ENCODE data around the gene ELMO3. TPM values are rescaled to one million over a fixed set of nuclear protein-coding genes. Genes with fewer than 3 reads are reported as not detected.

Gene ELMO3
- total RNA-seq, 1 donor from 2014 or later, result not detected

GRCh38 chr16:67165121-67166078, 33.5 kb upstream of the ELMO3 start:
- Histone ChIP-seq H3K36me3 (no peaks in the 10 kb centered on the region), H3K27ac (peak overlapping the region; percentile 77 to 79), H3K4me3 (peak overlapping the region; percentile 50 to 57), H3K27me3 (no peaks in the 10 kb centered on the region), H3K9me3 (no peaks in the 10 kb centered on the region), H3K4me1 (peaks cover 29 to 53% of the 10 kb centered on the region in 2 donors)
- intact Hi-C loops (cut with DNase I), result no loop called here
- TF ChIP-seq, protein P1, sequence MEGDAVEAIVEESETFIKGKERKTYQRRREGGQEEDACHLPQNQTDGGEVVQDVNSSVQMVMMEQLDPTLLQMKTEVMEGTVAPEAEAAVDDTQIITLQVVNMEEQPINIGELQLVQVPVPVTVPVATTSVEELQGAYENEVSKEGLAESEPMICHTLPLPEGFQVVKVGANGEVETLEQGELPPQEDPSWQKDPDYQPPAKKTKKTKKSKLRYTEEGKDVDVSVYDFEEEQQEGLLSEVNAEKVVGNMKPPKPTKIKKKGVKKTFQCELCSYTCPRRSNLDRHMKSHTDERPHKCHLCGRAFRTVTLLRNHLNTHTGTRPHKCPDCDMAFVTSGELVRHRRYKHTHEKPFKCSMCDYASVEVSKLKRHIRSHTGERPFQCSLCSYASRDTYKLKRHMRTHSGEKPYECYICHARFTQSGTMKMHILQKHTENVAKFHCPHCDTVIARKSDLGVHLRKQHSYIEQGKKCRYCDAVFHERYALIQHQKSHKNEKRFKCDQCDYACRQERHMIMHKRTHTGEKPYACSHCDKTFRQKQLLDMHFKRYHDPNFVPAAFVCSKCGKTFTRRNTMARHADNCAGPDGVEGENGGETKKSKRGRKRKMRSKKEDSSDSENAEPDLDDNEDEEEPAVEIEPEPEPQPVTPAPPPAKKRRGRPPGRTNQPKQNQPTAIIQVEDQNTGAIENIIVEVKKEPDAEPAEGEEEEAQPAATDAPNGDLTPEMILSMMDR (IDR thresholded peaks at IDR 0.05), result no peak
- DNase-seq (ENCODE audit: low spot score in 2 of 2), result no peak

DNA sequence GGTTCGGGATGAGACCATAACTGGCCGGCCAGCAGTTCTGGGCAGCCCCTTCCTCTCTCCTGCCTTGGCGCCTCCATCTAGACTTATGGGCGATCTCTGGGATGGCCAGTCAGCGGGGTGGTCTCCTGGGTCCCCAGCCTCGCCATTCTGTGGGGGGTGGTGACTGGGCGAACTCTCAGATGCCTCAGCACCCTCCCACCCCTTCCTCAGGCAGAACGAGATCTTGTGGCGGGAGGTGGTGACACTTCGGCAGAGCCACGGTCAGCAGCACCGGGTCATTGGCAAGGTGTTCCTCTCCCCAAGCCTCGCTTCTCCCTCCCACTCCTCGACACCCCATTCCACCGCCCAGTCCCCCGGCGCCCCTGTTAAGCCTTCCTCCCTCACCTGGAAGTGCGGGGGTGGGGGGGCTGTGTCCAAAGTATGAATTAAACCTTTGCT, 32.8 kb upstream of the ELMO3 start:
- Histone ChIP-seq H3K4me3 (no peak overlapping the region), H3K4me1 (peaks cover 29 to 51% of the 10 kb centered on the region in 2 donors), H3K36me3 (no peaks in the 10 kb centered on the region), H3K9me3 (no peaks in the 10 kb centered on the region), H3K27me3 (no peaks in the 10 kb centered on the region), H3K27ac (no peak overlapping the region)
- TF ChIP-seq, protein P1 (IDR thresholded peaks at IDR 0.05), result no peak
- no peak for DNase-seq (ENCODE audit: low spot score in 2 of 2)
- intact Hi-C loops (cut with DNase I), result no loop called here

- TF ChIP-seq, protein P1 (IDR thresholded peaks at IDR 0.05), result no peak
- Histone ChIP-seq H3K36me3 (no peaks in the 10 kb centered on the region), H3K9me3 (no peaks in the 10 kb centered on the region), H3K4me3 (no peak overlapping the region), H3K27ac (no peak overlapping the region), H3K4me1 (peaks cover 29 to 45% of the 10 kb centered on the region in 2 donors), H3K27me3 (no peaks in the 10 kb centered on the region)
- DNase-seq (ENCODE audit: low spot score in 2 of 2), result no peak
- intact Hi-C loops (cut with DNase I), result no loop called here
Measured at GRCh38 chr16:67166598-67167168, 32.2 kb upstream of the ELMO3 start.

DNA sequence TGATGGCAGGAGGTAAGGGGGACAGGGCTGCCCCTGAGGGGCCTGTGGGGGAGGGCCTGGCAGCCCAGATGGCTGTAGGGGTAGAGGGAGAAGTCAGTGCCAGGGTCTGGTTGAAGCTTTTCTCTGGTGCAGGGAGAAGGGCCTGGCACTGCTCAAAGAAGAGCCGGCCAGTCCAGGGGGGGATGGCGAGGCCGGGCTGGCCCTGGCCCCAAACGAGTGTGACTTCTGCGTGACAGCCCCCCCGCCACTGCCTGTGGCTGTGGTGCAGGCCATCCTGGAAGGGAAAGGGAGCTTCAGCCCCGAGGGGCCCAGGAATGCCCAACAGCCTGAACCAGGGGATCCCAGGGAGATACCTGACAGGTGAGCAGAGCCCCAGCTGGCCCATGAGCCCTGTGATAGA, 31.3 kb upstream of the ELMO3 start:
- Histone ChIP-seq H3K27me3 (no peaks in the 10 kb centered on the region), H3K4me1 (peaks cover 29 to 40% of the 10 kb centered on the region in 2 donors), H3K36me3 (no peaks in the 10 kb centered on the region), H3K27ac (no peak overlapping the region), H3K4me3 (no peak overlapping the region), H3K9me3 (no peaks in the 10 kb centered on the region)
- TF ChIP-seq, protein P1 (IDR thresholded peaks at IDR 0.05), result no peak
- no peak for DNase-seq (ENCODE audit: low spot score in 2 of 2)
- intact Hi-C loops (cut with DNase I), result no loop called here

GRCh38 chr16:67169011-67169451, 29.9 kb upstream of the ELMO3 start:
- H3K4me3 ChIP-seq, result peak overlapping the region in 1 of 2 donors; percentile 64

More at GRCh38 chr16:67169011-67169451, 29.9 kb upstream of the ELMO3 start:
- Histone ChIP-seq H3K9me3 (no peaks in the 10 kb centered on the region), H3K36me3 (no peaks in the 10 kb centered on the region), H3K27ac (peak overlapping the region; percentile 91 to 93), H3K27me3 (no peaks in the 10 kb centered on the region), H3K4me1 (peaks cover 24 to 33% of the 10 kb centered on the region in 2 donors)
- TF ChIP-seq, protein P1 (IDR thresholded peaks at IDR 0.05), result no peak
- DNase-seq (ENCODE audit: low spot score in 2 of 2), result no peak
- intact Hi-C loops (cut with DNase I), result no loop called here

Data from ascending aorta (tissue), 2 donors.